Liver (tissue), 9 donors: ENCODE measurements around the gene SLC12A7. TPM values are rescaled to one million over a fixed set of nuclear protein-coding genes. Genes with fewer than 3 reads are reported as not detected.
"Not testable (repeated sequence)": the region's sequence is repeated elsewhere in the genome, so short reads cannot be mapped to it uniquely, and the experiment has no call there.

ENCODE experiments used
- DNase-seq: peaks from one replicate; pipeline ENCODE4 v3.0.0-alpha.2; 2017; ENCODE audit warnings: low spot score
- H3K27ac ChIP-seq, 2 donors: one replicate each; pipeline ENCODE4 v1.7.0; 2013; ENCODE audit warnings: inconsistent platforms in 2 of 2, low read length in 2 of 2, control low read depth in 1 of 2, low read depth in 1 of 2, mild to moderate bottlenecking in 1 of 2
- H3K27me3 ChIP-seq, 4 donors: one replicate each; pipeline versions ENCODE4 v1.6.1 to v1.7.0; 2013; ENCODE audit warnings: low read length in 3 of 4, inconsistent platforms in 1 of 4, mild to moderate bottlenecking in 1 of 4, moderate library complexity in 1 of 4; ENCODE audit not compliant: control insufficient read depth in 4 of 4, insufficient read depth in 4 of 4
- H3K36me3 ChIP-seq, 4 donors: one replicate each; pipeline versions ENCODE4 v1.6.1 to v1.7.0; 2013; ENCODE audit warnings: low read length in 3 of 4, mild to moderate bottlenecking in 3 of 4, low read depth in 1 of 4, moderate library complexity in 1 of 4; ENCODE audit not compliant: control insufficient read depth in 4 of 4, insufficient read depth in 3 of 4
- H3K4me1 ChIP-seq, 4 donors: one replicate each; pipeline versions ENCODE4 v1.6.1 to v1.7.0; 2013; ENCODE audit warnings: low read length in 3 of 4, mild to moderate bottlenecking in 3 of 4, moderate library complexity in 1 of 4; ENCODE audit not compliant: control insufficient read depth in 4 of 4, insufficient read depth in 4 of 4
- H3K4me3 ChIP-seq, 3 donors: one replicate each; pipeline versions ENCODE4 v1.6.1 to v1.7.0; 2013; ENCODE audit warnings: low read length in 3 of 3, control low read depth in 1 of 3, low read depth in 1 of 3, mild to moderate bottlenecking in 1 of 3
- H3K9ac ChIP-seq, 2 donors: one replicate each; pipeline ENCODE4 v1.7.0; 2013; ENCODE audit warnings: low read length in 2 of 2, mild to moderate bottlenecking in 2 of 2, moderate library complexity in 2 of 2, control low read depth in 1 of 2, low read depth in 1 of 2
- H3K9me3 ChIP-seq, 4 donors: one replicate each; pipeline versions ENCODE4 v1.6.1 to v1.7.0; 2013; ENCODE audit warnings: low read length in 3 of 4; ENCODE audit not compliant: control insufficient read depth in 4 of 4
- FOXA1 ChIP-seq: IDR thresholded peaks from 2 replicates; pipeline ENCODE4 v1.6.1; 2016; ENCODE audit warnings: antibody characterized with exemption
- FOXA2 ChIP-seq: IDR thresholded peaks from 2 replicates; pipeline ENCODE4 v1.6.1; 2016; ENCODE audit warnings: antibody characterized with exemption
- GABPA ChIP-seq, 2 donors: IDR thresholded peaks in 1 of 2; conservative IDR thresholded peaks in 1 of 2; 2 replicates each; pipeline ENCODE4 v1.6.1; 2016; ENCODE audit warnings: antibody characterized with exemption in 2 of 2, mild to moderate bottlenecking in 1 of 2, moderate library complexity in 1 of 2
- HNF4A ChIP-seq, 2 donors: conservative IDR thresholded peaks; 2 replicates each; pipeline ENCODE4 v1.6.1; 2016; ENCODE audit warnings: antibody characterized with exemption in 2 of 2, mild to moderate bottlenecking in 2 of 2
- HNF4G ChIP-seq: IDR thresholded peaks from 2 replicates; pipeline ENCODE4 v1.6.1; 2016; ENCODE audit warnings: antibody characterized with exemption
- JUND ChIP-seq, 2 donors: IDR thresholded peaks; 2 replicates each; pipeline ENCODE4 v1.6.1; 2016; ENCODE audit warnings: antibody characterized with exemption in 2 of 2
- RAD21 ChIP-seq, 2 donors: IDR thresholded peaks; 2 replicates each; pipeline ENCODE4 v1.6.1; 2016; ENCODE audit warnings: antibody characterized with exemption in 2 of 2, mild to moderate bottlenecking in 2 of 2
- REST ChIP-seq: IDR thresholded peaks from 2 replicates; pipeline ENCODE4 v1.6.1; 2016; ENCODE audit warnings: antibody characterized with exemption, mild to moderate bottlenecking
- RXRA ChIP-seq, 2 donors: IDR thresholded peaks; 2 replicates each; pipeline ENCODE4 v1.6.1; 2017 to 2018; ENCODE audit warnings: antibody characterized with exemption in 2 of 2, mild to moderate bottlenecking in 1 of 2
- SP1 ChIP-seq: IDR thresholded peaks from 2 replicates; pipeline ENCODE4 v1.6.1; 2018; ENCODE audit warnings: antibody characterized with exemption, mild to moderate bottlenecking
- YY1 ChIP-seq: IDR thresholded peaks from 2 replicates; pipeline ENCODE4 v1.6.1; 2016; ENCODE audit warnings: antibody characterized with exemption, mild to moderate bottlenecking
- ZBTB33 ChIP-seq: IDR thresholded peaks from 2 replicates; pipeline ENCODE4 v1.6.1; 2016; ENCODE audit warnings: antibody characterized with exemption
- WGBS: extraction: QIAGEN DNeasy Blood & Tissue Kit; methylation state at CpG from one replicate; pipeline ENCODE4 v1.1.7; 2013; 5-methylcytosine and 5-hydroxymethylcytosine counted together
- polyA plus RNA-seq, 2 donors: library from polyadenylated mRNA; stranded (reverse) in 1 of 2; unstranded in 1 of 2; fragments of 200-250 nt in 1 of 2; fragments of >200 nt in 1 of 2; fragmentation: Nextera tagmentation in 1 of 2; extraction: Ambion mirVana in 1 of 2; gene quantifications; one replicate each; pipeline versions ENCODE4 v1.2.1 to v1.2.3, GENCODE V29; 2013 to 2015
- total RNA-seq, 2 donors: library from RNA; depleted of rRNA; stranded (reverse); fragments of >200 nt; gene quantifications; one replicate each; pipeline ENCODE4 v1.2.3, GENCODE V29; 2014
- TF ChIP-seq, protein P1 (sequence below): IDR thresholded peaks from 2 replicates; pipeline ENCODE4 v1.6.1; 2016; ENCODE audit warnings: antibody characterized with exemption
- TF ChIP-seq, protein P2 (sequence below): IDR thresholded peaks from 2 replicates; pipeline ENCODE4 v1.6.1; 2016; ENCODE audit warnings: antibody characterized with exemption
- donor health status: healthy.
- donor health status: healthy.
- donor health status: healthy.
- donor health status: healthy.
- donor health status: healthy.

Gene SLC12A7
- total and polyA plus RNA-seq, 4 donors, result 12.3 to 64.2 (median 28.9) TPM

GRCh38 chr5:1062761-1063568 lies 48.9 kb downstream of the SLC12A7 start:
- no peak for TF ChIP-seq FOXA1
- DNase-seq, result no peak
- H3K9me3 ChIP-seq, result no peaks in the 10 kb centered on the region
- peaks cover 17 to 74% (median 33%) of the 10 kb centered on the region in 4 donors for H3K36me3 ChIP-seq
- H3K4me3 ChIP-seq, result no peak overlapping the region
- no peak overlapping the region for H3K9ac ChIP-seq
- H3K27ac ChIP-seq, result no peak overlapping the region
- 93% methylated on average over 36 of the region's 36 CpGs for WGBS
- no peaks in the 10 kb centered on the region for H3K27me3 ChIP-seq
- peaks cover 0 to 25% (median 18%) of the 10 kb centered on the region in 4 donors for H3K4me1 ChIP-seq

DNA sequence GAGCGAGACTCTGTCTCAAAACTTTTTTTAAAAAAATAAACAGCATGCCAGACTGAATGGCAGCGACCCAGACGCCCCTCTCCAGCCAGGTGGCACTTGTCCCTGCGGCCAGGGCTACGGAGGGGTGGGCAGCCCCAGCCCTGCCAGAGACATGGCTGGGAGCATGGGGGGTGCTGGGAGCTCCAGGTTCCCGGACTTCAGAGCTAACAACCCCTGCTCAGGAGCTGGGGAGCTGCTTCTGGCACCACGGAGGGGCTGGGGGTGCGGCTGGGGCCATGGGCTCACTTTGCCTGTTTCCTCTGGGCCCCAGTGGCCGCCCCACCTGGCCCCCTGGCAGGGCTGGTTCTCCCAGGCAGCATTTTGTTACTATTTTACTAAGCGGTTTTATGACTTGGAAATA lies 49.9 kb downstream of the SLC12A7 start:
- H3K27me3 ChIP-seq, result no peaks in the 10 kb centered on the region
- no peak overlapping the region for H3K9ac ChIP-seq
- DNase-seq, result no peak
- no peak overlapping the region for H3K4me3 ChIP-seq
- TF ChIP-seq RAD21 (IDR thresholded peaks at IDR 0.05) (no peak), SP1 (no peak), REST (no peak), HNF4A (conservative IDR thresholded peaks at IDR 0.05) (no peak), ZBTB33 (no peak), GABPA (IDR thresholded peaks at IDR 0.05 in 1 of 2, conservative IDR thresholded peaks at IDR 0.05 in 1 of 2) (no peak), YY1 (no peak), JUND (IDR thresholded peaks at IDR 0.05) (no peak), HNF4G (no peak), RXRA (IDR thresholded peaks at IDR 0.05) (no peak), FOXA2 (no peak)
- TF ChIP-seq, protein P1, sequence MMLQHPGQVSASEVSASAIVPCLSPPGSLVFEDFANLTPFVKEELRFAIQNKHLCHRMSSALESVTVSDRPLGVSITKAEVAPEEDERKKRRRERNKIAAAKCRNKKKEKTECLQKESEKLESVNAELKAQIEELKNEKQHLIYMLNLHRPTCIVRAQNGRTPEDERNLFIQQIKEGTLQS, result no peak
- TF ChIP-seq, protein P2, sequence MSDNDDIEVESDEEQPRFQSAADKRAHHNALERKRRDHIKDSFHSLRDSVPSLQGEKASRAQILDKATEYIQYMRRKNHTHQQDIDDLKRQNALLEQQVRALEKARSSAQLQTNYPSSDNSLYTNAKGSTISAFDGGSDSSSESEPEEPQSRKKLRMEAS, result no peak
- 85% methylated on average over 10 of the region's 10 CpGs for WGBS
- H3K9me3 ChIP-seq, result no peaks in the 10 kb centered on the region
- no peak overlapping the region for H3K27ac ChIP-seq
- H3K36me3 ChIP-seq, result peaks cover 15 to 71% (median 33%) of the 10 kb centered on the region in 4 donors
- H3K4me1 ChIP-seq, result peaks cover 0 to 27% (median 18%) of the 10 kb centered on the region in 4 donors

DNA sequence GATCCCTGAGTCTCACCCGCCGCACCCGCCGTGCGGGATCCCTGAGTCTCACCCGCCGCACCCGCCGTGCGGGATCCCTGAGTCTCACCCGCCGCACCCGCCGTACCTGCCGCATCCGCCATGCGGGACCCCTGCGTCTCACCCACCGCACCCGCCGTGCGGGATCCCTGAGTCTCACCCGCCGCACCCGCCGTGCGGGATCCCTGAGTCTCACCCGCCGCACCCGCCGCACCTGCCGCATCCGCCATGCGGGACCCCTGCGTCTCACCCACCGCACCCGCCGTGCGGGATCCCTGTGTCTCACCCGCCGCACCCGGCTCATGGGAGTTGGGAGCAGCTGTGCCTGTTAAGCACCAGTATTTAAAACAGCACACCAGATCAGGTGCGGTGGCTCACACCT lies 50.6 kb downstream of the SLC12A7 start:
- 97% methylated on average over 19 of the region's 43 CpGs for WGBS
- not testable (repeated sequence) for H3K27ac ChIP-seq, DNase-seq, H3K9ac ChIP-seq, H3K9me3 ChIP-seq, H3K27me3 ChIP-seq, H3K4me3 ChIP-seq
- peaks cover 0 to 27% (median 18%) of the 10 kb centered on the region in 4 donors for H3K4me1 ChIP-seq
- peaks cover 11 to 71% (median 35%) of the 10 kb centered on the region in 4 donors for H3K36me3 ChIP-seq
